WTC11 (cell line): Measurements from ENCODE around the gene TFF3. TPM values are rescaled to one million over a fixed set of nuclear protein-coding genes. Genes with fewer than 3 reads are reported as not detected.

Experiments
- ATAC-seq: fragments of 200-7000 bp; cut with Tn5 transposase; 2 replicates; pipeline ENCODE4 v1.10.0; 2021; ENCODE audit warnings: mild to moderate bottlenecking, moderate library complexity
- CTCF ChIA-PET: fragments of 300-600 bp; sonication (Branson Sonifier 250); formaldehyde crosslinking; loops from one replicate; lab custom pipeline; 2021; ENCODE audit warnings: antibody characterized with exemption; lab: Charles Lee
- POLR2A ChIA-PET: fragments of 350-600 bp; sonication (Branson Sonifier 250); formaldehyde crosslinking; loops from one replicate; lab custom pipeline; 2021; ENCODE audit warnings: antibody characterized with exemption; lab: Charles Lee
- DNase-seq: peaks from one replicate; pipeline ENCODE4 v3.0.0; 2021; ENCODE audit warnings: low spot score
- H3K27ac Mint-ChIP-seq: 2 replicates; pipeline ENCODE4 v1.8.0; 2021; ENCODE audit warnings: mixed read lengths
- H3K27me3 Mint-ChIP-seq: 2 replicates; pipeline ENCODE4 v1.8.0; 2021; ENCODE audit warnings: low read depth, mild to moderate bottlenecking, moderate library complexity, mixed read lengths
- H3K36me3 Mint-ChIP-seq: 2 replicates; pipeline ENCODE4 v1.8.0; 2021; ENCODE audit warnings: mixed read lengths
- H3K4me1 Mint-ChIP-seq: 2 replicates; pipeline ENCODE4 v1.8.0; 2022; ENCODE audit warnings: mixed read lengths
- H3K4me3 Mint-ChIP-seq: 2 replicates; pipeline ENCODE4 v1.8.0; 2021; ENCODE audit warnings: mild to moderate bottlenecking, moderate library complexity, mixed read lengths
- H3K9me3 Mint-ChIP-seq: 2 replicates; pipeline ENCODE4 v1.8.0; 2021; ENCODE audit warnings: mixed read lengths
- ARID4B ChIP-seq: sonication (generic); formaldehyde crosslinking; IDR thresholded peaks from 2 replicates; pipeline ENCODE4 v1.8.0; 2023; ENCODE audit warnings: missing genetic modification reagents, mild to moderate bottlenecking, borderline replicate concordance
- CREB1 ChIP-seq: sonication (generic); formaldehyde crosslinking; IDR thresholded peaks from 2 replicates; pipeline ENCODE4 v1.8.0; 2023; ENCODE audit warnings: mild to moderate bottlenecking, missing genetic modification reagents
- CREM ChIP-seq: sonication (generic); formaldehyde crosslinking; IDR thresholded peaks from 2 replicates; pipeline ENCODE4 v1.8.1; 2022; ENCODE audit warnings: mild to moderate bottlenecking, missing genetic modification reagents, moderate library complexity
- CTCF ChIP-seq: fragments of 200-600 bp; IDR thresholded peaks from 2 replicates; pipeline ENCODE4 v1.8.0; 2022; ENCODE audit warnings: antibody characterized with exemption
- FOXP1 ChIP-seq: sonication (generic); formaldehyde crosslinking; IDR thresholded peaks from 2 replicates; pipeline ENCODE4 v1.8.0; 2022; ENCODE audit warnings: missing genetic modification reagents, mild to moderate bottlenecking, moderate library complexity, borderline replicate concordance
- FOXP4 ChIP-seq: sonication (generic); formaldehyde crosslinking; IDR thresholded peaks from 2 replicates; pipeline ENCODE4 v1.8.0; 2022; ENCODE audit warnings: mild to moderate bottlenecking, missing genetic modification reagents
- GABPB1 ChIP-seq: sonication (generic); formaldehyde crosslinking; IDR thresholded peaks from 2 replicates; pipeline ENCODE4 v1.8.1; 2023; ENCODE audit warnings: mild to moderate bottlenecking, missing genetic modification reagents
- NR1H2 ChIP-seq: sonication (generic); formaldehyde crosslinking; IDR thresholded peaks from 2 replicates; pipeline ENCODE4 v1.9.0; 2021; ENCODE audit warnings: mild to moderate bottlenecking, moderate library complexity, missing genetic modification reagents
- NR3C1 ChIP-seq: sonication (generic); formaldehyde crosslinking; conservative IDR thresholded peaks from 2 replicates; pipeline ENCODE4 v1.8.1; 2023; ENCODE audit warnings: low read depth, mild to moderate bottlenecking, missing genetic modification reagents
- PRRX2 ChIP-seq: fragments of 250-450 bp; sonication (Bioruptor Pico); IDR thresholded peaks from 2 replicates; pipeline ENCODE4 v1.8.0; 2021; ENCODE audit warnings: mild to moderate bottlenecking
- RELA ChIP-seq: sonication (generic); formaldehyde crosslinking; IDR thresholded peaks from 2 replicates; pipeline ENCODE4 v1.8.1; 2022; ENCODE audit warnings: missing genetic modification reagents, mild to moderate bottlenecking, borderline replicate concordance
- SMAD4 ChIP-seq: sonication (generic); formaldehyde crosslinking; IDR thresholded peaks from 2 replicates; pipeline ENCODE4 v1.8.0; 2022; ENCODE audit warnings: mild to moderate bottlenecking, missing genetic modification reagents
- SP1 ChIP-seq: sonication (generic); formaldehyde crosslinking; conservative IDR thresholded peaks from 2 replicates; pipeline ENCODE4 v1.8.1; 2022; ENCODE audit warnings: missing genetic modification reagents
- STAT6 ChIP-seq: sonication (generic); formaldehyde crosslinking; conservative IDR thresholded peaks from 2 replicates; pipeline ENCODE4 v1.8.1; 2023; ENCODE audit warnings: mild to moderate bottlenecking, low read depth, missing genetic modification reagents, moderate library complexity
- TEAD4 ChIP-seq: sonication (generic); formaldehyde crosslinking; IDR thresholded peaks from 2 replicates; pipeline ENCODE4 v1.8.0; 2022; ENCODE audit warnings: mild to moderate bottlenecking, missing genetic modification reagents
- ZNF416 ChIP-seq: fragments of 250-450 bp; sonication (Bioruptor Pico); IDR thresholded peaks from 2 replicates; pipeline ENCODE4 v1.9.0; 2021; ENCODE audit warnings: mild to moderate bottlenecking, inconsistent platforms
- ZNF423 ChIP-seq: fragments of 250-450 bp; sonication (Bioruptor Pico); IDR thresholded peaks from 2 replicates; pipeline ENCODE4 v2.1.2; 2022; ENCODE audit warnings: mild to moderate bottlenecking, moderate library complexity
- ZNF425 ChIP-seq: fragments of 250-450 bp; sonication (Bioruptor Pico); conservative IDR thresholded peaks from 2 replicates; pipeline ENCODE4 v1.9.0; 2021; ENCODE audit warnings: mild to moderate bottlenecking
- total RNA-seq: library from RNA; stranded (reverse); gene quantifications from 3 replicates; pipeline ENCODE4 v1.2.3, GENCODE V29; 2021
- TF ChIP-seq, protein P1 (sequence below): sonication (generic); formaldehyde crosslinking; IDR thresholded peaks from 2 replicates; pipeline ENCODE4 v1.8.1; 2023; ENCODE audit warnings: mild to moderate bottlenecking, missing genetic modification reagents
- TF ChIP-seq, protein P2 (sequence below): sonication (generic); formaldehyde crosslinking; IDR thresholded peaks from 2 replicates; pipeline ENCODE4 v1.8.0; 2022; ENCODE audit warnings: mild to moderate bottlenecking, missing genetic modification reagents

TFF3 gene
- total RNA-seq, 1 experiment from 2014 or later, result 4.2 TPM

DNA sequence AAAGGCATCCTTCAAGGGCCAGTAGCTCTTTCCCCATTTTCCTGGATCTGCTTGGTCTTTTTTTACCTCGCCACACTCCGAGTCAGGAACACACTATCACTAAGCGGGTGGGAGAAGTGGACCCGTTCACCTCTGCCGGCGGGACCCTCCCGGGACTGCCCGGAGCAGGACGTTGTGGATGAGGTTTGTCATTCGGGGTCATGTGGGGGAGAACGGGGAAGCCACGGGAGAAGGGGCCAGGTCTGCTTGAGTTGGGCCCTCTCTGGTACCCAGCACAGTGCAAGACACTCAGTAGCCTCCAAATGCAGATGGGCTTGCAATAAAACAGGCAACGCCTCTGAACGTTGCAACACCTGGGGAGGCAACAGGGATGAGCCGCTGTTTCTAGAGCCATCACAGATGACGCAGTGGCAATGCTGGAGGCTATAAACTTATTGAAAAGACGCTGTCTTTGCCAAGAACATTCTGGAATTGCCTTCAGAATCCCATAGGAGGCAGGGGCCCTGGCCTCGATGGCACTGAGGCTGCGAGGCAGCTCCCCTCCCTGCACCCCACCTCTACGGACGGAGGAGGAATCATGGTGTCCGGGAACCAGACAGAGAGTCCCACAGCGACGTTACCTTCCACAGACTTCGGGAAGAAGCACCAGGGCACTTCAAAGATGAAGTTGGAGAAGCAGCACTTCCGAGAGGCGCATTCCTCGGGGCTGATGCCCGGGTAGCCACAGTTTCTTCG lies 31.8 kb upstream of the TFF3 start (continued):
- TF ChIP-seq NR1H2 (CRISPR knock-in tag), result no peak
- TF ChIP-seq ZNF423 (CRISPR knock-in tag), result no peak
- no peak for TF ChIP-seq FOXP4
- TF ChIP-seq, protein P1, sequence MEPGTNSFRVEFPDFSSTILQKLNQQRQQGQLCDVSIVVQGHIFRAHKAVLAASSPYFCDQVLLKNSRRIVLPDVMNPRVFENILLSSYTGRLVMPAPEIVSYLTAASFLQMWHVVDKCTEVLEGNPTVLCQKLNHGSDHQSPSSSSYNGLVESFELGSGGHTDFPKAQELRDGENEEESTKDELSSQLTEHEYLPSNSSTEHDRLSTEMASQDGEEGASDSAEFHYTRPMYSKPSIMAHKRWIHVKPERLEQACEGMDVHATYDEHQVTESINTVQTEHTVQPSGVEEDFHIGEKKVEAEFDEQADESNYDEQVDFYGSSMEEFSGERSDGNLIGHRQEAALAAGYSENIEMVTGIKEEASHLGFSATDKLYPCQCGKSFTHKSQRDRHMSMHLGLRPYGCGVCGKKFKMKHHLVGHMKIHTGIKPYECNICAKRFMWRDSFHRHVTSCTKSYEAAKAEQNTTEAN (CRISPR knock-in tag), result no peak
- no peak for TF ChIP-seq RELA (CRISPR knock-in tag)
- no peak for TF ChIP-seq SMAD4 (CRISPR knock-in tag)
- TF ChIP-seq ARID4B (CRISPR knock-in tag), result no peak
- no peak for TF ChIP-seq TEAD4 (CRISPR knock-in tag)
- TF ChIP-seq NR3C1, result no peak
- TF ChIP-seq, all 79 proteins: peak for 0

- no peak for DNase-seq
- H3K27ac Mint-ChIP-seq, result no peak overlapping the region
- ChIA-PET POLR2A (no interaction called here), CTCF (interaction anchor here (0.6 to 0.8 kb wide), 3 partner anchors 10 to 500 kb away, joined by 3 read pairs; no protein-coding TSS in a partner anchor)
- H3K9me3 Mint-ChIP-seq, result no peaks in the 10 kb centered on the region
- H3K27me3 Mint-ChIP-seq, result no peaks in the 10 kb centered on the region
- ATAC-seq, result no peak
- no peaks in the 10 kb centered on the region for H3K36me3 Mint-ChIP-seq
- no peak overlapping the region for H3K4me3 Mint-ChIP-seq
- H3K4me1 Mint-ChIP-seq, result peaks cover 3% of the 10 kb centered on the region
- TF ChIP-seq PRRX2 (CRISPR knock-in tag) (no peak), RELA (CRISPR knock-in tag) (no peak), CREM (CRISPR knock-in tag) (no peak), ZNF425 (no peak), CREB1 (no peak), CTCF (no peak), STAT6 (CRISPR knock-in tag) (no peak), GABPB1 (CRISPR knock-in tag) (no peak), SP1 (CRISPR knock-in tag) (no peak), ZNF416 (CRISPR knock-in tag) (no peak), FOXP1 (no peak)
- TF ChIP-seq, protein P1 (CRISPR knock-in tag), result no peak
- TF ChIP-seq, protein P2, sequence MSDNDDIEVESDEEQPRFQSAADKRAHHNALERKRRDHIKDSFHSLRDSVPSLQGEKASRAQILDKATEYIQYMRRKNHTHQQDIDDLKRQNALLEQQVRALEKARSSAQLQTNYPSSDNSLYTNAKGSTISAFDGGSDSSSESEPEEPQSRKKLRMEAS (CRISPR knock-in tag), result no peak
Measured at GRCh38 chr21:42346441-42346840, 31.2 kb upstream of the TFF3 start.
